GM15510 (cell line): ENCODE results near the gene SMTNL2.

Source experiments
- POLR2A ChIP-seq: IDR thresholded peaks from 3 replicates; pipeline ENCODE4 v1.6.1; 2011; ENCODE audit warnings: borderline replicate concordance; ENCODE audit not compliant: insufficient read length; ENCODE audit errors: extremely low read depth

SMTNL2 gene

GRCh38 chr17:4599505-4600281 lies 15.4 kb downstream of the SMTNL2 start:
- no peak for TF ChIP-seq POLR2A

DNA sequence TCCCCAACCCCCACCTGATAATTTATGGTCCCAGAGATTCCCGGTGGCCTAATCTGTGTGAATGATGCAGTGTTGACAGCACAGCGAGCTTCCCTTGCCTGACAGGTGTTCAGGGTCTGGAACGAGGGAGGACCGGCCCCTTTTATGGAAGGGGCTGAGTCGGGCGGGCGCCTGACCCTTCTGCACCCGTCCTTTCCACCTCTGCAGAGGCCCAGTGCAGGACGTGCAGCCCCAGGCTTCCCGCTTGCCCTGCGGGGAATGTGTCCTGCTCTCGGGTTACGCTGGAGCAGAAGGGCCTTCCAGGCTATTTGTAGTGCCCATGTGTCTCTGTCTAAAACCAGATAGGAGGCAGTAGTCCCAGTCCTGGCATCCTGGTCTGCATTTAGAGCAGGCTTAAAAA lies 16.2 kb downstream of the SMTNL2 start:
- TF ChIP-seq POLR2A = no peak

- TF ChIP-seq POLR2A = no peak
Measured at GRCh38 chr17:4601326-4601725, 17.0 kb downstream of the SMTNL2 start.

DNA sequence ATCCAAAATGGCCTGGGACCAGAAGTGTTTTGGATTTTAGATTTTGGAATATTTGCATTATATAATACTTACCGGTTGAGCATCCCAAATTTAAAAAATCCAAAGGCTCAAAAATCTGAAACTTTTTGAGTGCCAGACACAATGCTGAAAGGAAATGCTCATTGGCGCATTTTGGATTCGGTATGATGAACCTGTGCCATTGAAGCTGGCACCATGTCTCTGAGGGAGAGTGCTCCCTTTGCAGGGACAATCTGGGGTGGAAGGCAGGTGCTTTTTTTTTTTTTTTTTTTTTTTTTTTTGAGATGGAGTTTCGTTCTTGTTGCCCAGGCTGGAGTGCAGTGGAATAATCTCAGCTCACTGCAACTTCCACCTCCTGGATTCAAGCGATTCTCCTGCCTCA lies 17.7 kb downstream of the SMTNL2 start:
- no peak for TF ChIP-seq POLR2A

DNA sequence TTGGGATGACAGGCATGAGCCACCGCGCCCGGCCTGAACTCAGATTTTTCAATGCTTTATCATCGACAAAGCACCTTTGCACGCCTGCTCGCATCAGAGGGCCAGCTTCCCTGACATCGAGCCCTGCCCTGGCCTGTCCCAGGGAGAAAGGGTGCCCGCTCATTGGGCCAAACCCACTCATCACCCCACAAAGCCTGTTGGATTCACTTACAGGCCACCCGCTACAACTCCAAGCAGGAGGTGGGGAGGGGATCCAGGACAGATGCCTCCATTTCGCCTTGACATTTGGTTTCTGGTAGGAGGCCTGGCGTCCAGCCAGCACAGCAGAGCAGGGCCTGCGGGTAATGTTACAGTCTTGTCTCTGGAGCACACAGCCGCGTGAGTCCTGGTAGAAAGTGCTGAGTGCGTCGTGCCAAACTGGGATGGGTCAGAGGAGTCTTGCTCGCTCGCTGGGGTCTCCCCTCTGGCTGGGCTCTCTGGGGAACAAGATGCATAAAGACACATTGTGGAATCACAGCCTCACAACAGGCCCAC lies 19.8 kb downstream of the SMTNL2 start:
- TF ChIP-seq POLR2A = no peak

GRCh38 chr17:4605826-4606225 lies 21.5 kb downstream of the SMTNL2 start:
- TF ChIP-seq POLR2A = no peak

DNA sequence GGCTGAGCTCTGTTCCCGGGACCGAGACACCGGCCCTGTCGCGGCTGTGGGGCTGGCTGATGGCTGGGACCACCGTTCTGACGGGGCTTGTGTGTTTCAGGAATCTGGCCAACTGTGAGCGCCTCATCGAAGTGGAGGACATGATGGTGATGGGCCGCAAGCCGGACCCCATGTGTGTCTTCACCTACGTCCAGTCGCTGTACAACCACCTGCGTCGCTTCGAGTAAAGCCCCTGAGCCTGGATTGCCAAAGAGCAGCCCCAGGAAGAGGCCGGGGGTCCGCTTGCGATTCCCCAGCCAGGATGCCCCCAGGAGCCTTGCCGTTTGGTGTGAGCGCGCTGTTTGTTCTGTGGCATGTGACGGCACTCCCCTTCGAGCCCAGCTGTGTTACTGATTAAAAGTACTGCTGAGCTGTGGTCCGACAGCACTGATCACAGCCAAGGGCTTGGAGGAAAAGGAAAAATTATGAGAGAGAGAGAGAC lies 23.0 kb downstream of the SMTNL2 start:
- TF ChIP-seq POLR2A = no peak

GRCh38 chr17:4607773-4608187 lies 23.5 kb downstream of the SMTNL2 start:
- no peak for TF ChIP-seq POLR2A

DNA sequence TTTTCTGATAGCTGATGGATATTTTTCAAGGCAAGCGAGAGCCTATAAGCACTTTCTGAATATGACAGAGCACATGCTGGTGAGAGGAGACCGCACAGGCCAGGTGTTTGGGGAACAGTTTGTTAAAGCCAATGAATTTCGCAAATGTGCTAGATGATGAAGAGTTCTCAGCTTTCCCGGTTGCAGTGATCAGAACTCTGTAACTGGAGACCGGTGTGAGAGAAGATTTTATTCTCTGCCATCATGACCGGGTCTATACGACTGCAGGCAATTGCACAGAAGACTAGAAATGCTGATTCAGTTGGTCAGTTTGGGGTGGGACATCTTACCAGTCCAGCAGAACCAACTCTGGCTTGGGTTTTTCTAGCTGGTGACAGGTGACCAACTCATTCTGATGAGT lies 25.4 kb downstream of the SMTNL2 start:
- TF ChIP-seq POLR2A = no peak

DNA sequence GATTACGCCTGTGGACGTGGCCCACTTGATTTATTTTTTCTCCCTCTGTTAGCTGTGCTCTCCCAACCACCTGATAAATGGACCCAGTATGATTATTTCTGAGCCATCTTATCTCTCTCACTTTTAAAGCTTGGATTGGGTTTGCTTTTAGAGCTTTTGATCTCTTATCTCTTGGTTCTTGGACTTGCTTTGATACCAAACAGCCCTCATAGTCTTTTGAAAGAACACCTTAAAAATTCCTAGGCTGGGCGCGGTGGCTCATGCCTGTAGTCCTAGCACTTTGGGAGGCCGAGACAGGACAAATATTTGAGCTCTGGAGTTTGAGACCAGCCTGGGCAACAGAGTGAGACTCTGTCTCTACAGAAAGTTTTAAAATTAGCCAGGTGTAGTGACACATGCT lies 25.8 kb downstream of the SMTNL2 start:
- TF ChIP-seq POLR2A = no peak

DNA sequence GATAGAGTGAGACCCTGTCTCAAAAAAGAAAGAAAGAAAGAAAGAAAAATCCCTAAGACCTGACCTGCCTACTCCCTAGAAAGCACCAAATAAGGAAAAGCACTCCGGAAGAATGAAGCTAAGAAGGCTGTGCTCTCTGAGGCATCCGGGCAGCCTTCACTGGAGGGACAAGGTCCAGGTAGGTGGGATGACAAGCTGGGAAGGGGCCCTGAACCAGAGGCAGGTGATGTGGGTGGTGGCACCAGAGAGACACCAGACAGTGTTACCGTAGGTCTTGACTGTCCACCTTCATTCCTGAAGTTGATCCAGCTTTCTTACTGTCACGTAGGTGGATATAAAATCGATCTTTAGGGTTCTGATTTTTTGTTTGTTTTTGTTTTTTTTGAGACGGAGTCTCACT lies 26.3 kb downstream of the SMTNL2 start:
- no peak for TF ChIP-seq POLR2A

GRCh38 chr17:4616476-4616875 lies 32.1 kb downstream of the SMTNL2 start:
- no peak for TF ChIP-seq POLR2A

- no peak for TF ChIP-seq POLR2A
Measured at GRCh38 chr17:4617090-4617489, 32.8 kb downstream of the SMTNL2 start.

DNA sequence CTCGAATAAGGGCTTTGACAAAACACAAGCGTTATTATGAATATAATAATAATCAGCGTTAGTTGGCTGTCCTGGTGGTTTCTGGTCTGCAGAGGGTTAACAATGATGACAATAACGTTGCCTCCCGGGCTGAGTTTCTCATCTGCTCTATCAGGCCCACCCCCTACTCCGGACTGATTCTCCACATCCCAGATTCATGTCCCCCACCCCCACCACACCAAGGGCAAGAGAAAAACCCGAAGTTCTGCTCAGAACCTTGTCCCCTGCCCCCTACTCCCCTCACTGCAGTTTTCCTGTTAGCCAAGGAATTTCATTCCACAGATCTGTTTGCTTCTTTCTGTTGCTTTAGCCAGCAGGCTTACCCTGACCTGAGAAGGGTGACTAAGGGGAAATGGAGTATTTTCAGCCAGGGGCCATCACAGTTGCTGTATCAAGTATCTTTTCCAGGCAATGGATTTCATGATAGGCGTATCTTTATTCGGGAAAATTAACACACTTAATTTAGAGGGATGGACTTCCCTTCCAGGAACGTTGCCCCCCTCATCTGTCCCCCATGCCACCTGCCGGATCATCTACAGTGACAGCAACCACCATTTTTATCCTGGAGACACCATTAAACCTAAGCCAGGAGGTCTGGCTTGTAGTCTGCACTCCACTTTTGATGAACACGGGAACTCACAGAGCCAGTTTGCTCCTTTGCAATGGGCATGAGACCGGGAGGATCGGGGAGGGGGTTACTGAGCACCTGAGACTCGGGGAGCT lies 33.4 kb downstream of the SMTNL2 start:
- TF ChIP-seq POLR2A = no peak

GRCh38 chr17:4620531-4621101 lies 36.3 kb downstream of the SMTNL2 start:
- no peak for TF ChIP-seq POLR2A

DNA sequence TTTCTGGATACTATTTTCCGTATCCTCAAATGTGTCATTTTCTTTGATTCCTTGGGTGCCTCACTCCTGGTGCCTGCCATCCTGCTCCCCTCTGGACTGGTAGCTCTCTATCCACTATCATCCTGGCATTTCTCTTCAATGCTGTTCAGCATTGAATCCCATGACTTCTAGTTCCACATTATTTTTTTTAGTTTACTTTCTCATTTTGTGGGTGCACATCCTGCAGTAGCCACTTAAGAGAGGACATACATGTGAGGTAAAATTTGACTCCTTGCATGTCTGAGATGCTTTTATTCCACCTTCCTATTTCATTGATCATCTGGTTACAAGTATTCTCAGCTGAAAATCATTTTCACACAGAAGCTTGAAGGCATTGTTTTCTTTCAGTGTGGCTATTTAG lies 38.0 kb downstream of the SMTNL2 start:
- TF ChIP-seq POLR2A = no peak

GRCh38 chr17:4623249-4623648 lies 38.9 kb downstream of the SMTNL2 start:
- TF ChIP-seq POLR2A = no peak
